ENCODE measurements around the gene ZNF276.

Gene ZNF276

GRCh38 chr16:89709716-89710432 lies 11.5 kb upstream of the ZNF276 start:
- DNase-seq = peak in 1 of 10 donors; percentile 75
- intact Hi-C loops (cut with DNase I) = no loop called here

DNA sequence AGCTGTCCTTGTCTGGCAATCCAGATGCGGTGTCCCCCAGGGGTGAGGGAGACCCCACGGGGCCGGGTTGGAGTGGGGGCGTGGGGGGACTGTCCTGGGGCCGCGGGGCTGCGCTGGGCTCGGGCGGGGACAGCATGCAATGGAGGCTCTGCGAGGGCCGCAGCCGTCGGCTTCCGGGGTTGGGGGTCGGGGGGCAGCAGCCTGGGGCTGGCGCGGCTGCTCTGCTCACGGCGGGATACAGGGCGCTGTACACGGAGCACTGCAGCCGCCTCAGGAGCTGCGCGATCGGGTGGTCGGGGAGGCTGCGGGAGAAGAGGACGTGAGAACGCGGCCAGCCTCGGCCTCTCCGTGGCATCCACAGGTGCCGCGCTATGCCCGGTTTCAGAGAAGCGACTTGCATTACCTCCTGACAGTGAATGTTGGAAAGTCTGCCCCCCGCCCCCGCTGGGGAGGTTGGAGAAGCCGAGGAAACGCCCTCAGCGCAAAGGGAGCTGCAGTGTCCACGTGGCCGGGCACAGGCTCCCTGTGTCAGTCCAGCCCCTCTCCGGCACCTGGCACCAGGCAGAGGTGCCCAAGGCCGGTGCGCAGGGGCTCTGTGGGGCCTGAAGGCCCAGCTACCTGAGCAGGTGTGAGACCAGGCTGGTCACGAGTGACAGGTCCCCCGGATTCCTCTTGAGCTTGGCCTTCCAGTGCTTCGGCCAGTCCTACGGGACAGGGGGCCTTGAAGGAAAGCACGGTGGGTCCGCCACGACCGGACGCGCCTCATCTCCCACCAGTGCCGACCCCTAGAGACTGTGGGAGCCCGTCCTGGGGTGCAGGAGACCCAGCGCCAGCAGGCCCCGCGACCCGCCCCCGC lies 10.4 kb upstream of the ZNF276 start:
- peak in 1 of 10 donors; percentile 74 for DNase-seq
- intact Hi-C loops (cut with DNase I) = no loop called here

DNA sequence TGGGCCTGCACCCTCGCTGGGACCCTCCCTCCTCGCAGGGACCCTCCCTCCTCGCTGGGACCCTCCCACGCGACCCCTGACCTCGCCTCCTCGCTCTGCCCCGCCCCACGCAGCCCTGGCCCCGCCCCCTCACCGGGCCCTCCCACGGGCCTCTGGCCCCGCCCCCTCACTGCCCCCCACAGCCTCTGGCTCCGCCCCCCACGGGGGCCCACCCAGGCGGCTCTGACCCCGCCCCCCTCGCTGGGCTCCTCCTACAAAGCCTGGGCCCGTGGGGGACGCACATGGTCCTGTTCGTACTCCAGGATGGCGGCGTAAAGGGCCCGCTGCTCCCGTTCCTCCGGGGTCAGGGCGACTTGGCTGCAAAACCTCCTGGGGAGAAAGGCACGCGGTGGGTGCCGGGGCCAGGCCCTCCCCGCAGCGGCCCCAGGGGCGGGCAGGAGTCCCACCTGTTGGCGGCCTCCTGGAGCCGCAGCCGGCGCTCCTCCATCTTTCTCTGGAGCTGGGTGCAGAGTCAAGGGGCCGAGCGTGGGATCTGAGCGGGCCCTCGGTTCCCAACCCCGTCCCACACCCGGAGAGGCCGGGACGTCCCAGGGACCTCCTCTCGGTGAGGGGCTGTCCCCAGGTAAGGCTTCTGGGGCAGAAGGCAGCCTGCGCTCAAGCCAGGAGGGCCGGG lies 9.6 kb upstream of the ZNF276 start:
- DNase-seq = no peak
- intact Hi-C loops (cut with DNase I) = no loop called here

DNA sequence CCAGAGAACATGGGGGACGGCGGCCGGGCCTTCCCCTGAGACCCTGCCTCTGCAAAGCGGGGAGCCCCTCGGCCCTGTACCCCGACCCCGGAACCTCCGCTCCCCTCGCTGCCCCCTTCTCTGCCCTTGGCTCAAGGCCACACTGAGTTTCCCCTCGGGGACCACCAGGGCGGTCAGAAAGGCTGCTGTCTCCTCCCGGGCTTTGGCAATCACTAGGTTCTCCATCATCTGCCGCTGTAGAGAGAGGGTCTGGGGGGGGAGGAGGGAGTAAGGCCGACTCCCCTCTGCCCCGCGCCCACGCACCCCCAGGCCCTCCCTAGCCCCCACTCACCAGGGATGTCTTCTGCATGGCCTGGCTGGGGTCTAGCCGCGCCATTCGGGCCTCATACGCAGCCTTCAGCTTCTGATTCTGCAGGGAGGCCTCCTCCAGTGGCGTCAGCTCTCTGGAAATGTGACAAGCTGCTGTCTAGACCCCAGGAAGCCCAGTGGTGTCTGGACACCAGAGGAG lies 9.0 kb upstream of the ZNF276 start:
- no peak for DNase-seq
- intact Hi-C loops (cut with DNase I) = no loop called here

- DNase-seq = peak in 1 of 10 donors; percentile 72
Measured at GRCh38 chr16:89716493-89716892, 4.8 kb upstream of the ZNF276 start.

GRCh38 chr16:89716916-89717687 lies 4.2 kb upstream of the ZNF276 start:
- intact Hi-C loops (cut with DNase I) = no loop called here
- DNase-seq = no peak

More at GRCh38 chr16:89716493-89716892, 4.8 kb upstream of the ZNF276 start:
- intact Hi-C loops (cut with DNase I) = no loop called here

GRCh38 chr16:89717688-89718505 lies 3.4 kb upstream of the ZNF276 start:
- peak in 1 of 10 donors; percentile 63 for DNase-seq
- intact Hi-C loops (cut with DNase I) = no loop called here

- DNase-seq = peak in 3 of 10 donors; percentile 32 to 85 (median 40)
- intact Hi-C loops (cut with DNase I) = no loop called here
Measured at GRCh38 chr16:89720551-89720812, 855 bp upstream of the ZNF276 start.

- intact Hi-C loops (cut with DNase I) = no loop called here
- DNase-seq = peak in 3 of 10 donors; percentile 20 to 93 (median 93)
Measured at GRCh38 chr16:89721546-89722391, 432 bp downstream of the ZNF276 start.

DNA sequence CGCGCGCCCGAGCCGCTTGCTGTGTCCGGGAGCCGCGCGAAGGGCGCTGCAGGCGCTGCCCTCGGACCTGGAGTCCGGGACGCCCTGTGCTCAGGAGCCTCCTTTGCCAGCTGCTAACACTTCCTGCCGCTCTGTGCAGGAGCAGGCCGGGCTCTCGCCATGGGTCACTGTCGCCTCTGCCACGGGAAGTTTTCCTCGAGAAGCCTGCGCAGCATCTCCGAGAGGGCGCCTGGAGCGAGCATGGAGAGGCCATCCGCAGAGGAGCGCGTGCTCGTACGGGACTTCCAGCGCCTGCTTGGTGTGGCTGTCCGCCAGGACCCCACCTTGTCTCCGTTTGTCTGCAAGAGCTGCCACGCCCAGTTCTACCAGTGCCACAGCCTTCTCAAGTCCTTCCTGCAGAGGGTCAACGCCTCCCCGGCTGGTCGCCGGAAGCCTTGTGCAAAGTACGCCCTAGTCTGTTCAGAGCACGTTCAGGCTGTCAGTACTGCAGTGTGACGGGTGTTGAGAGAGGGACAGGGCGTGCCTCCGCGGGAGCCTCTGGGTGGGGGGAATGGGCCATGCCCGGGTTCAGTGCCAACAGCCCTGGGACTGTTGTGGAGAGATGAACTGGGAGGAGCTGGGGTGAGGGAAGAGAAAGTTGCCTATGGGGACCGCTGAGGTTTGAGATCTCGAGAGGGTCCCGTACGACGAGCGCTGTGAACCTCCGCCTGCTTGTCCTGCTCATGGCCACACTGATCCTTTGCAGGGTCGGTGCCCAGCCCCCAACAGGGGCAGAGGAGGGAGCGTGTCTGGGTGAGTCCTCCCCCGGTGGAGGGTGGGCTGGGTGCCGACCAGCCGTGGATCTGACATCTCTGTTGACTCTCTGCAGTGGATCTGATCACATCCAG lies 1.3 kb downstream of the ZNF276 start:
- intact Hi-C loops (cut with DNase I) = no loop called here
- DNase-seq = peak in 6 of 10 donors; percentile 19 to 92 (median 59)

DNA sequence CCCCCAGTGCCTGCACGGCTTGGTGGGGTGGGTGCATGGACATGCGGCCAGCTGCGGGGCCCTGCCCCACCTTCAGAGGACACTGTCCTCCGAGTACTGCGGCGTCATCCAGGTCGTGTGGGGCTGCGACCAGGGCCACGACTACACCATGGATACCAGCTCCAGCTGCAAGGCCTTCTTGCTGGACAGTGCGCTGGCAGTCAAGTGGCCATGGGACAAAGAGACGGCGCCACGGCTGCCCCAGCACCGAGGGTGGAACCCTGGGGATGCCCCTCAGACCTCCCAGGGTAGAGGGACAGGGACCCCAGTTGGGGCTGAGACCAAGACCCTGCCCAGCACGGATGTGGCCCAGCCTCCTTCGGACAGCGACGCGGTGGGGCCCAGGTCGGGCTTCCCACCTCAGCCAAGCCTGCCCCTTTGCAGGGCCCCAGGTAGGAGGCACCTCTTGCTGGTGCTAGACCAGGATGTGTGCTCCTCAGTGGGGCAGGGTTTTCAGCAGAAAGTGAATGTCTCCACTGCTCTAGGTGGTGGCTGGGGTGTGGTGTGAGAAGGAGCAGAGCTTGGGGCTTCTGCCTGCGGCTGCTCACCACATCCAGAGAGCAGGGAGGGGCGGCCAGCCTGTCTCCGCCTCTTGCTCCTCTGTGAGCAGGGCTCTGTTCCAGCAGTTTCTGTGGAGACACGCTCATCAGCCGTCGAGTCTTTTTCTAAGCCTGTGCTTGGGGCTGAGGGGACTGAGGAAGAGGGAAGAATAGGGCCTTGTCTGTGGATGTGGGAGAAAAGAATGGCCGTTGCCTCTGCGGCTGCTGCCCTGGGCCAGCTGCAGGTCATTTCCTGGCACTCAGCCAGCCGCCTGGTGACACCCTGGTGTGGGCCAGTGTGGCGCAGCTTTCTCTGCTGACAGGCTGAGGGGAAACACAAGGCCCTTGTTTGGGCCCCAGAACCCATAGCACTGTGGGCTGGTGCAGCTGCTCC lies 2.2 kb downstream of the ZNF276 start:
- DNase-seq = peak; percentile 86 to 99 (median 96)
- intact Hi-C loops (cut with DNase I) = no loop called here

- DNase-seq = no peak
- intact Hi-C loops (cut with DNase I) = no loop called here
Measured at GRCh38 chr16:89727406-89728120, 6.2 kb downstream of the ZNF276 start.

- DNase-seq = no peak
- intact Hi-C loops (cut with DNase I) = no loop called here
Measured at GRCh38 chr16:89729293-89729692, 8.0 kb downstream of the ZNF276 start.

GRCh38 chr16:89729863-89730593 lies 8.7 kb downstream of the ZNF276 start:
- DNase-seq = no peak
- intact Hi-C loops (cut with DNase I) = no loop called here

GRCh38 chr16:89730610-89731234 lies 9.4 kb downstream of the ZNF276 start:
- intact Hi-C loops (cut with DNase I) = no loop called here
- no peak for DNase-seq

All from posterior cingulate gyrus (tissue), 11 donors.